ENCODE measurements around the gene POLR3E.

POLR3E gene

GRCh38 chr16:22312897-22313781, 15.9 kb downstream of the POLR3E start:
- Histone ChIP-seq H2AFZ (ENCODE audit: low read depth, low read length) (no peak overlapping the region), H3K4ac (ENCODE audit: low read depth in 1 of 2, low read length in 2 of 2) (no peak overlapping the region), H3K4me3 (ENCODE audit: insufficient read depth in 1 of 2, low read depth in 1 of 2, low read length in 2 of 2) (no peak overlapping the region), H3K9me3 (ENCODE audit: control insufficient read depth, low read length) (no peaks in the 10 kb centered on the region), H3K4me1 (ENCODE audit: control insufficient read depth, insufficient read depth, low read depth, low read length) (peaks cover 4% of the 10 kb centered on the region), H2AK5ac (ENCODE audit: low read length, severe bottlenecking) (no peak overlapping the region), H2BK15ac (ENCODE audit: low read depth, poor library complexity, severe bottlenecking) (no peak overlapping the region), H2BK5ac (ENCODE audit: low read depth, low read length, poor library complexity, severe bottlenecking) (no peak overlapping the region), H2BK12ac (ENCODE audit: low read length in 2 of 2) (no peak overlapping the region), H3K4me2 (ENCODE audit: low read length, poor library complexity, severe bottlenecking) (no peak overlapping the region), H2BK120ac (ENCODE audit: low read depth, low read length) (no peak overlapping the region), H4K91ac (ENCODE audit: low read length) (no peak overlapping the region), H3K14ac (ENCODE audit: low read length in 2 of 2) (no peak overlapping the region), H3K27ac (ENCODE audit: low read length, poor library complexity, severe bottlenecking) (no peak overlapping the region), H4K8ac (ENCODE audit: low read length) (no peak overlapping the region), H3K79me1 (replicated peaks; ENCODE audit: low read length, poor library complexity, severe bottlenecking) (peaks cover 24% of the 10 kb centered on the region), H3K9ac (ENCODE audit: low read length) (no peak overlapping the region), H3K27me3 (ENCODE audit: control insufficient read depth in 1 of 2, insufficient read depth in 1 of 2, low read length in 2 of 2) (no peaks in the 10 kb centered on the region), H3K23ac (ENCODE audit: low read length in 2 of 2) (no peak overlapping the region), H3K36me3 (ENCODE audit: control insufficient read depth in 1 of 2, insufficient read depth in 2 of 2, low read depth in 1 of 2, low read length in 2 of 2) (peaks cover 80 to 88% of the 10 kb centered on the region in 2 experiments), H3K18ac (ENCODE audit: low read depth in 1 of 2, low read length in 2 of 2) (no peak overlapping the region)
- 97% methylated on average over 22 of the region's 23 CpGs for WGBS
- DNase-seq: no peak

- whole genome bisulfite sequencing: 96% methylated on average over 9 of the region's 10 CpGs
- H3K79me1 ChIP-seq (replicated peaks; ENCODE audit: low read length, poor library complexity, severe bottlenecking): peaks cover 20% of the 10 kb centered on the region
- no peak overlapping the region for H3K27ac ChIP-seq (ENCODE audit: low read length, poor library complexity, severe bottlenecking)
- no peak overlapping the region for H2BK5ac ChIP-seq (ENCODE audit: low read depth, low read length, poor library complexity, severe bottlenecking)
- no peak overlapping the region for H3K23ac ChIP-seq (ENCODE audit: low read length in 2 of 2)
- H4K8ac ChIP-seq (ENCODE audit: low read length): no peak overlapping the region
- peaks cover 4% of the 10 kb centered on the region for H3K4me1 ChIP-seq (ENCODE audit: control insufficient read depth, insufficient read depth, low read depth, low read length)
- no peak overlapping the region for H2BK12ac ChIP-seq (ENCODE audit: low read length in 2 of 2)
- no peak overlapping the region for H2BK15ac ChIP-seq (ENCODE audit: low read depth, poor library complexity, severe bottlenecking)
- no peak overlapping the region for H2AK5ac ChIP-seq (ENCODE audit: low read length, severe bottlenecking)
- H4K91ac ChIP-seq (ENCODE audit: low read length): no peak overlapping the region
- no peak overlapping the region for H3K4ac ChIP-seq (ENCODE audit: low read depth in 1 of 2, low read length in 2 of 2)
- H3K9me3 ChIP-seq (ENCODE audit: control insufficient read depth, low read length): no peaks in the 10 kb centered on the region
- no peak overlapping the region for H2AFZ ChIP-seq (ENCODE audit: low read depth, low read length)
- DNase-seq: no peak
- no peak overlapping the region for H3K4me2 ChIP-seq (ENCODE audit: low read length, poor library complexity, severe bottlenecking)
- no peaks in the 10 kb centered on the region for H3K27me3 ChIP-seq (ENCODE audit: control insufficient read depth in 1 of 2, insufficient read depth in 1 of 2, low read length in 2 of 2)
- H3K36me3 ChIP-seq (ENCODE audit: control insufficient read depth in 1 of 2, insufficient read depth in 2 of 2, low read depth in 1 of 2, low read length in 2 of 2): peaks cover 81 to 86% of the 10 kb centered on the region in 2 experiments
- H3K9ac ChIP-seq (ENCODE audit: low read length): no peak overlapping the region
- H2BK120ac ChIP-seq (ENCODE audit: low read depth, low read length): no peak overlapping the region
- H3K4me3 ChIP-seq (ENCODE audit: insufficient read depth in 1 of 2, low read depth in 1 of 2, low read length in 2 of 2): no peak overlapping the region
- no peak overlapping the region for H3K14ac ChIP-seq (ENCODE audit: low read length in 2 of 2)
- no peak overlapping the region for H3K18ac ChIP-seq (ENCODE audit: low read depth in 1 of 2, low read length in 2 of 2)
Measured at GRCh38 chr16:22313876-22314470, 16.8 kb downstream of the POLR3E start.

GRCh38 chr16:22314661-22315626, 17.7 kb downstream of the POLR3E start:
- 91% methylated on average over 37 of the region's 37 CpGs for WGBS

More at GRCh38 chr16:22314661-22315626, 17.7 kb downstream of the POLR3E start:
- no peak overlapping the region for H3K23ac ChIP-seq (ENCODE audit: low read length in 2 of 2)
- H2AK5ac ChIP-seq (ENCODE audit: low read length, severe bottlenecking): no peak overlapping the region
- no peak overlapping the region for H4K91ac ChIP-seq (ENCODE audit: low read length)
- peaks cover 3% of the 10 kb centered on the region for H3K4me1 ChIP-seq (ENCODE audit: control insufficient read depth, insufficient read depth, low read depth, low read length)
- H2BK120ac ChIP-seq (ENCODE audit: low read depth, low read length): no peak overlapping the region
- H3K4me2 ChIP-seq (ENCODE audit: low read length, poor library complexity, severe bottlenecking): no peak overlapping the region
- H3K27me3 ChIP-seq (ENCODE audit: control insufficient read depth in 1 of 2, insufficient read depth in 1 of 2, low read length in 2 of 2): no peaks in the 10 kb centered on the region
- no peak overlapping the region for H3K18ac ChIP-seq (ENCODE audit: low read depth in 1 of 2, low read length in 2 of 2)
- peaks cover 73 to 84% of the 10 kb centered on the region in 2 experiments for H3K36me3 ChIP-seq (ENCODE audit: control insufficient read depth in 1 of 2, insufficient read depth in 2 of 2, low read depth in 1 of 2, low read length in 2 of 2)
- peaks cover 14% of the 10 kb centered on the region for H3K79me1 ChIP-seq (replicated peaks; ENCODE audit: low read length, poor library complexity, severe bottlenecking)
- no peak overlapping the region for H2BK12ac ChIP-seq (ENCODE audit: low read length in 2 of 2)
- no peak overlapping the region for H3K14ac ChIP-seq (ENCODE audit: low read length in 2 of 2)
- H3K9me3 ChIP-seq (ENCODE audit: control insufficient read depth, low read length): no peaks in the 10 kb centered on the region
- no peak overlapping the region for H2BK5ac ChIP-seq (ENCODE audit: low read depth, low read length, poor library complexity, severe bottlenecking)
- no peak overlapping the region for H2AFZ ChIP-seq (ENCODE audit: low read depth, low read length)
- no peak overlapping the region for H3K9ac ChIP-seq (ENCODE audit: low read length)
- no peak overlapping the region for H3K4me3 ChIP-seq (ENCODE audit: insufficient read depth in 1 of 2, low read depth in 1 of 2, low read length in 2 of 2)
- no peak for DNase-seq
- H4K8ac ChIP-seq (ENCODE audit: low read length): no peak overlapping the region
- no peak overlapping the region for H2BK15ac ChIP-seq (ENCODE audit: low read depth, poor library complexity, severe bottlenecking)
- H3K27ac ChIP-seq (ENCODE audit: low read length, poor library complexity, severe bottlenecking): no peak overlapping the region
- no peak overlapping the region for H3K4ac ChIP-seq (ENCODE audit: low read depth in 1 of 2, low read length in 2 of 2)
